ENCODE data around the gene FAM83D.

DNA sequence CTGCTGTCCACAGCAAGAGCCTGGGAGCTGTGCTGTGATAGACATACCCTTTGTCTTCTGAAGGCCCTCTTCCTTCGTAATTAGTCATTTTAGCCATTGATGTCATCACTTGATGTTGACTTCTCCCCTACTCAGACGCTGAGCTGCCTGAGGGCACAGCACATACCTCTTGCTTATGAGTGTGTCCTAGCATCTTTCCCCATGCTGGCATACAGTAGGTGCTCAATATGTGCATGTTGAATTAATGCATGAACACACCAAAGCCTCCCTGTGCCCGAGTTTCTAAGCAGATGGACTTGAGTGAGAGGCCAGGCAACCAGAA lies 35.8 kb upstream of the FAM83D start:
- TF ChIP-seq RAD21 (IDR thresholded peaks at IDR 0.05; ENCODE audit: low read length) (no peak), MAFK (IDR thresholded peaks at IDR 0.05; ENCODE audit: low read depth, low read length) (no peak)
- TF ChIP-seq, protein P1, sequence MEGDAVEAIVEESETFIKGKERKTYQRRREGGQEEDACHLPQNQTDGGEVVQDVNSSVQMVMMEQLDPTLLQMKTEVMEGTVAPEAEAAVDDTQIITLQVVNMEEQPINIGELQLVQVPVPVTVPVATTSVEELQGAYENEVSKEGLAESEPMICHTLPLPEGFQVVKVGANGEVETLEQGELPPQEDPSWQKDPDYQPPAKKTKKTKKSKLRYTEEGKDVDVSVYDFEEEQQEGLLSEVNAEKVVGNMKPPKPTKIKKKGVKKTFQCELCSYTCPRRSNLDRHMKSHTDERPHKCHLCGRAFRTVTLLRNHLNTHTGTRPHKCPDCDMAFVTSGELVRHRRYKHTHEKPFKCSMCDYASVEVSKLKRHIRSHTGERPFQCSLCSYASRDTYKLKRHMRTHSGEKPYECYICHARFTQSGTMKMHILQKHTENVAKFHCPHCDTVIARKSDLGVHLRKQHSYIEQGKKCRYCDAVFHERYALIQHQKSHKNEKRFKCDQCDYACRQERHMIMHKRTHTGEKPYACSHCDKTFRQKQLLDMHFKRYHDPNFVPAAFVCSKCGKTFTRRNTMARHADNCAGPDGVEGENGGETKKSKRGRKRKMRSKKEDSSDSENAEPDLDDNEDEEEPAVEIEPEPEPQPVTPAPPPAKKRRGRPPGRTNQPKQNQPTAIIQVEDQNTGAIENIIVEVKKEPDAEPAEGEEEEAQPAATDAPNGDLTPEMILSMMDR (conservative IDR thresholded peaks at IDR 0.05; ENCODE audit: low read depth, low read length): no peak

All from IMR-90 (cell line).